SIG-M5 treated with dmso at 0.1 percent for 504 hours (cell line): ENCODE data around the gene WDR88.

Experiments used
- DNase-seq: peaks from one replicate; lab custom pipeline; 2025; ENCODE audit not compliant: unreplicated experiment; lab: John Stamatoyannopoulos, UW

The WDR88 gene

GRCh38 chr19:33132021-33132420 is at the start of gene WDR88:
Gene WDR88, plus strand, starts transcription at chr19:33132114. Its CDS starts 56 bp downstream, at chr19:33132170.
- no peak for DNase-seq

GRCh38 chr19:33085570-33086128 is 46.3 kb upstream of the WDR88 start:
- DNase-seq, result no peak

GRCh38 chr19:33086955-33087354 is 45.0 kb upstream of the WDR88 start:
- no peak for DNase-seq

GRCh38 chr19:33089010-33089409 is 42.9 kb upstream of the WDR88 start:
- DNase-seq, result no peak

- DNase-seq, result no peak
Observed at GRCh38 chr19:33090179-33090578, 41.7 kb upstream of the WDR88 start.

GRCh38 chr19:33093420-33094210 is 38.3 kb upstream of the WDR88 start:
- DNase-seq, result no peak

- no peak for DNase-seq
Observed at GRCh38 chr19:33094436-33095067, 37.4 kb upstream of the WDR88 start.

GRCh38 chr19:33096005-33096404 is 35.9 kb upstream of the WDR88 start:
- no peak for DNase-seq

GRCh38 chr19:33098055-33098534 is 33.8 kb upstream of the WDR88 start:
- no peak for DNase-seq

- DNase-seq, result no peak
Observed at GRCh38 chr19:33100894-33101644, 30.8 kb upstream of the WDR88 start.

GRCh38 chr19:33102893-33103292 is 29.0 kb upstream of the WDR88 start:
- DNase-seq, result no peak

- DNase-seq, result no peak
Observed at GRCh38 chr19:33108161-33108560, 23.8 kb upstream of the WDR88 start.

- no peak for DNase-seq
Observed at GRCh38 chr19:33110137-33110910, 21.6 kb upstream of the WDR88 start.

- no peak for DNase-seq
Observed at GRCh38 chr19:33111587-33111986, 20.3 kb upstream of the WDR88 start.

- no peak for DNase-seq
Observed at GRCh38 chr19:33114312-33114711, 17.6 kb upstream of the WDR88 start.

GRCh38 chr19:33117501-33117900 is 14.4 kb upstream of the WDR88 start:
- no peak for DNase-seq

- DNase-seq, result no peak
Observed at GRCh38 chr19:33118643-33119042, 13.3 kb upstream of the WDR88 start.

GRCh38 chr19:33124207-33125098 is 7.5 kb upstream of the WDR88 start:
- no peak for DNase-seq

GRCh38 chr19:33125929-33126388 is 6.0 kb upstream of the WDR88 start:
- peak; percentile 78 for DNase-seq
